Measurements from ENCODE around the gene NR6A1. TPM values are rescaled to one million over a fixed set of nuclear protein-coding genes. Genes with fewer than 3 reads are reported as not detected.
A peak's percentile ranks its signal among the peaks of the same experiment; 100 is the strongest.

Gene NR6A1
- total and polyA plus RNA-seq, 2 of the 8 experiments (the other 6 are each of a cell fraction or from before 2014, with no cell fraction given), result 93.2 to 237 TPM

- TF ChIP-seq HDAC2 (IDR thresholded peaks at IDR 0.05; ENCODE audit: borderline replicate concordance in 1 of 2, low read depth in 2 of 2, low read length in 2 of 2) (peak; percentile 59 to 66; a peak in 1 of 4 replicates), CTCF (IDR thresholded peaks at IDR 0.05; ENCODE audit: control extremely low read depth in 1 of 3, insufficient read depth in 1 of 3, low read depth in 1 of 3, low read length in 3 of 3) (peak; percentile 61 to 73 (median 61)), RAD21 (IDR thresholded peaks at IDR 0.05 in 1 of 2, conservative IDR thresholded peaks at IDR 0.05 in 1 of 2; ENCODE audit: low read depth in 2 of 2, low read length in 2 of 2) (peak; percentile 16 to 47; a peak in 2 of 4 replicates), SUZ12 (IDR thresholded peaks at IDR 0.05; ENCODE audit: low read length) (0 out of 2 replicates have a peak, but pooled peaks have one; percentile 39), TAF1 (IDR thresholded peaks at IDR 0.05; ENCODE audit: low read depth, low read length) (no peak), MAFK (IDR thresholded peaks at IDR 0.05; ENCODE audit: low read depth, low read length) (no peak), POLR2A (IDR thresholded peaks at IDR 0.05; ENCODE audit: control extremely low read depth in 1 of 2, low read depth in 2 of 2, low read length in 2 of 2) (peak in 1 of 2 experiments; percentile 28; a peak in 1 of 3 replicates), TAF7 (optimal IDR thresholded peaks at IDR 0.05; ENCODE audit: borderline replicate concordance, low read depth, low read length) (peak; percentile 25), GABPA (IDR thresholded peaks at IDR 0.05; ENCODE audit: borderline replicate concordance, insufficient read depth, low read length) (no peak; the same call in 1 of the 2 replicates), USF2 (IDR thresholded peaks at IDR 0.05; ENCODE audit: low read length) (no peak), BACH1 (IDR thresholded peaks at IDR 0.05; ENCODE audit: low read length) (peak; percentile 50), SP2 (IDR thresholded peaks at IDR 0.05; ENCODE audit: low read length) (no peak)
These were observed 6.0 kb upstream of the NR6A1 start, which contains the start of gene OLFML2A (continued) for GRCh38 chr9:124776954-124777648.

Measured in H1 (cell line).